ENCODE measurements around the gene DZIP3.

DNA sequence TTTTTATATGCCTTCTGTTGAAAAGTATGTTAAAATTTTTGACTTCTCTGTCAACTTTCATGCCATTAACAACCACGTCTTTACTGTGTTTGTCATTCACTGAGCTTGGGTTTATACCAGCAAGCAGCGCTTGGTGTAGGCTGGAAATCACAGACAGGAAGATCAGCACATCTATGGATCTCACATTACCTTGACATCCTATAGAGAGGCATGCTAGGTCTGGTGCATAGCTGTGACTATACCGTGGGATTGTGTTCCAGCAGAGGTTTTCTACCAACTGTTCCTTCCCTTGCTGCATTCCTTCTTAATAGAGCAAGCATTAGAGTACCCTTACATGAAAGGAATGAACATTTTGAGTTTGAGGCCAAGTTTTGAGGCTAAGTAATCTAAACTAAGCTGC lies 53.0 kb downstream of the DZIP3 start:
- TF ChIP-seq, protein P1, sequence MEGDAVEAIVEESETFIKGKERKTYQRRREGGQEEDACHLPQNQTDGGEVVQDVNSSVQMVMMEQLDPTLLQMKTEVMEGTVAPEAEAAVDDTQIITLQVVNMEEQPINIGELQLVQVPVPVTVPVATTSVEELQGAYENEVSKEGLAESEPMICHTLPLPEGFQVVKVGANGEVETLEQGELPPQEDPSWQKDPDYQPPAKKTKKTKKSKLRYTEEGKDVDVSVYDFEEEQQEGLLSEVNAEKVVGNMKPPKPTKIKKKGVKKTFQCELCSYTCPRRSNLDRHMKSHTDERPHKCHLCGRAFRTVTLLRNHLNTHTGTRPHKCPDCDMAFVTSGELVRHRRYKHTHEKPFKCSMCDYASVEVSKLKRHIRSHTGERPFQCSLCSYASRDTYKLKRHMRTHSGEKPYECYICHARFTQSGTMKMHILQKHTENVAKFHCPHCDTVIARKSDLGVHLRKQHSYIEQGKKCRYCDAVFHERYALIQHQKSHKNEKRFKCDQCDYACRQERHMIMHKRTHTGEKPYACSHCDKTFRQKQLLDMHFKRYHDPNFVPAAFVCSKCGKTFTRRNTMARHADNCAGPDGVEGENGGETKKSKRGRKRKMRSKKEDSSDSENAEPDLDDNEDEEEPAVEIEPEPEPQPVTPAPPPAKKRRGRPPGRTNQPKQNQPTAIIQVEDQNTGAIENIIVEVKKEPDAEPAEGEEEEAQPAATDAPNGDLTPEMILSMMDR (conservative IDR thresholded peaks at IDR 0.05; ENCODE audit: low read length): no peak
- no peak for TF ChIP-seq EZH2phosphoT487 (IDR thresholded peaks at IDR 0.05; ENCODE audit: borderline replicate concordance, low read depth, low read length)
